HG03108 (cell line): ENCODE results near the gene KIF19.
A peak's percentile ranks its signal among the peaks of the same experiment; 100 is the strongest.
"Not testable (repeated sequence)": the region's sequence is repeated elsewhere in the genome, so short reads cannot be mapped to it uniquely, and the experiment has no call there.

Source experiments
- ATAC-seq: cut with Tn5 transposase; IDR thresholded peaks from one replicate; pipeline ENCODE4 v1.9.1; 2021; ENCODE audit warnings: moderate library complexity; ENCODE audit not compliant: unreplicated experiment

KIF19 gene, protein sequence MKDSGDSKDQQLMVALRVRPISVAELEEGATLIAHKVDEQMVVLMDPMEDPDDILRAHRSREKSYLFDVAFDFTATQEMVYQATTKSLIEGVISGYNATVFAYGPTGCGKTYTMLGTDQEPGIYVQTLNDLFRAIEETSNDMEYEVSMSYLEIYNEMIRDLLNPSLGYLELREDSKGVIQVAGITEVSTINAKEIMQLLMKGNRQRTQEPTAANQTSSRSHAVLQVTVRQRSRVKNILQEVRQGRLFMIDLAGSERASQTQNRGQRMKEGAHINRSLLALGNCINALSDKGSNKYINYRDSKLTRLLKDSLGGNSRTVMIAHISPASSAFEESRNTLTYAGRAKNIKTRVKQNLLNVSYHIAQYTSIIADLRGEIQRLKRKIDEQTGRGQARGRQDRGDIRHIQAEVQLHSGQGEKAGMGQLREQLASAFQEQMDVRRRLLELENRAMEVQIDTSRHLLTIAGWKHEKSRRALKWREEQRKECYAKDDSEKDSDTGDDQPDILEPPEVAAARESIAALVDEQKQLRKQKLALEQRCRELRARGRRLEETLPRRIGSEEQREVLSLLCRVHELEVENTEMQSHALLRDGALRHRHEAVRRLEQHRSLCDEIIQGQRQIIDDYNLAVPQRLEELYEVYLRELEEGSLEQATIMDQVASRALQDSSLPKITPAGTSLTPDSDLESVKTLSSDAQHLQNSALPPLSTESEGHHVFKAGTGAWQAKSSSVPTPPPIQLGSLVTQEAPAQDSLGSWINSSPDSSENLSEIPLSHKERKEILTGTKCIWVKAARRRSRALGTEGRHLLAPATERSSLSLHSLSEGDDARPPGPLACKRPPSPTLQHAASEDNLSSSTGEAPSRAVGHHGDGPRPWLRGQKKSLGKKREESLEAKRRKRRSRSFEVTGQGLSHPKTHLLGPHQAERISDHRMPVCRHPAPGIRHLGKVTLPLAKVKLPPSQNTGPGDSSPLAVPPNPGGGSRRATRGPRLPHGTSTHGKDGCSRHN

DNA sequence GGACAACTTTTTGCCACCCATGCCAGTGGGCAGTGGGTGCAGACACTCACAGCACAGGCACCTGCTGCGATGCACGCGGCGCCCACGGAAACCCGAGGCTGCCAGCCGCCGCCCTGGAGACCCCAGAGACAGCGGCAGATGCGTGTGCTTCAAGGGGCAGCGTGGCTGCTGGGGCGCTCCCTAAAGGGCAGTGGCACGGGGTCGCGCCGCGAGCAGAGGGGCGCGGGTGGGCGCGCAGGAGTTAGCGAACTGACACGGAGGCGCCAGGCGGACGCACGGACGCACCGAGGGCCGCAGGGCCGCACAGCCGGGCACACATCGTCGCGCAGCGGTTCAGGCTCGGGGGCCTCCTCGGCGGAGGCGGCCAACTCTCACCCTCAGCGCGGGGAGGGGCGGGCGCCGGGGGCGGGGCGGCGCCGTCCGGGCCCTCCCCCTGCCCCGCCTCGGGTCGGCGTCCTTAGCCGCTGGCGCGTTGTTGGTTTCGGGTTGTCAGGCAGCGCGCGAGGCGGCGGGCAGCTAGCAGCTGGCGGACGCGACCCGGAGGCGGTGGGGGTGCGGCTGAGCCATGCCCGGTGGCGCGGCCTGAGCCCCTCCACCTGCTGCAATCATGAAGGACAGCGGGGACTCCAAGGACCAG lies at the start of gene KIF19:
Gene KIF19, plus strand, starts transcription at position 484 of the 637 bp plus-strand sequence. Its CDS starts 124 bp downstream, at position 608.
- ATAC-seq = peak; percentile 61

DNA sequence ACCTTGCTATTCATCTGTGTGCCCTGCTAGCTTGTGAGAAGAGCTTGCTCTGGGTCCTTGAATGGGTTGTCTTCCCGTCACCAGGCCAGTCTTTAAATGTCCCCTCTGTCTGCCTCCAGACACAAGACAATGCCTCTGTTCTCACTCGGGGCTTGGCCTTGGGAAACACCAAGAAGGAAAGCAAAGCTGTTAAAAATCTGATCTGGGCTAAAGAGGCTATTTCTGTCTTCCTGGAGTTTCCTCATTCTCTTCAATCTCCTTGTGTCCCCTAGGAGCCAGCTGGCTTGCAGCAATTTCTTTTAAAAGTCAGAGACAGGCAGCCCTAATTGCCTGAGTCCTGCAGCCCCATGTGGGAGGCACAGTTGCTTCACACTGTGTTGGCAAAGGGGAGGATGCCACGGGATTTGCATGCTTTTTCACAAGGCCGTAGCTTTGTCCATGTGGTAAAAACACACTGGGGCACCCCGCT lies 49.5 kb upstream of the KIF19 start:
- no peak for ATAC-seq

DNA sequence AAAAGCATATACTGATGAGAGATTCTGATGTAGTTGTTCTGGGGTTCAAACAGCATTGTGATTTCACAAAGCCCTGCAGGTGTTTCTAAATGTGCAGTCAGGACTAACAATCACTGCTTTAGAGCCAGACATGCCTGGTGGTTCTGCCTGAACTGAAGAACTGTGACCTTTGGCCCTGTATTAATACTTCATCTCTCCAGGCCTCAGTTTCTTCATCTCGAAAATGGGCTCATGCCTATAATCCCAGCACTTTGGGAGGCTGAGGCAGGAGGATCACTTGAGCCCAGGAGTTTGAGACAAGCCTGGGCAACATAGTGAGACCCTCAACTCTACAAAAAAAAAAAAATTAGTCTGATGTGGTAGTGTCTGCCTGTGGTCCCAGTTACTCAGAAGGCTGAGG lies 48.1 kb upstream of the KIF19 start:
- ATAC-seq = no peak

DNA sequence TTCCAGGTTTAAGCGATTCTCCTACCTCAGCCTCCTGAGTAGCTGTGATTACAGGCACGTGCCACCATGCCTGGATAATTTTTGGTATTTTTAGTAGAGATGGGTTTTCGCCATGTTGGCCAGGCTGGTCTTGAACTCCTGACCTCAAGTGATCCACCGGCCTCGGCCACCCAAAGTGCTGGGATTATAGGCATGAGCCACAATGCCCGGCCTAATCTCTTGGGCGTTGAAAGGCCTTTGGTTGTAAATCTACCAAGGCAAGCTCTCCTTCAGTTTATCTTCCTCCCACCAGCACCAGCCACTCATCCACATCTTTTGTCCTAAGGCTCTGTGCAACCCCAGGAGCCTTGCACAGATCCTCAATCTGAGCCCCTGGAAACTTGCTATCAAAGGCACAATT lies 46.4 kb upstream of the KIF19 start:
- not testable (repeated sequence) for ATAC-seq

DNA sequence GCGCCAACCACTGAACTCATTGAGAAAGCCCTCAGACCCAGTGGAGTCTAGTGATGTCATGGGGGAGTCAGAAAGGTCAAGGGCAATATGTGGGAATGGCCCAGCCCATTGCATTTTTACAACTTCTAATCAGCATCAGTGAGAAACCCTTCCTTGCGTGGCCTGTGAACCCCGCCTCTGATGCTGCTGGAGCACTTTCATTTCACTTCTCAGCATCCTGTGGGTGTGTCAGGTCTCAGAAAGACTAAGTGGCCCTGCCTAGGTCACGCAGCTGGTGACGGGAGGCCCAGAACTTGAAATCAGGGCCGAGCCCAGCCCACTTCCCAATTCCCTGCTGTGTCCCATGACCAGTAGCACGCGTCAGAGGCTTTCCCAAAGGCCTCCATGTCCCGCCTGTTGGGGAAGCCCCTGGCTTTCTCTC lies 45.9 kb upstream of the KIF19 start:
- ATAC-seq = peak; percentile 48

DNA sequence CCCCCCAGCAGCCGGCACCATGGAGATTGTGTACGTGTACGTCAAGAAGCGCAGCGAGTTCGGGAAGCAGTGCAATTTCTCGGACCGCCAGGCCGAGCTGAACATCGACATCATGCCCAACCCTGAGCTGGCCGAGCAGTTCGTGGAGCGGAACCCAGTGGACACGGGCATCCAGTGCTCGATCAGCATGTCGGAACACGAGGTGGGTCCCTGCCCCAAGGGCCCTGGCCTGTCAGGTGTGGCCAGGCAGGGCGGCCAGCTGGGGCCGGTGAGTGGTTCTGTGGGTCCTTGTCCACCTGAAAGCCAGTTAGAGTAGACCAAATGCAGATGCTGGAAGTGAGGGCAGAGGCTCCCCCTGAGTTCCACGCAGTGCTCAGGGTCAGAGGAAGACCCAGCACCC lies 44.2 kb upstream of the KIF19 start:
- ATAC-seq = no peak

DNA sequence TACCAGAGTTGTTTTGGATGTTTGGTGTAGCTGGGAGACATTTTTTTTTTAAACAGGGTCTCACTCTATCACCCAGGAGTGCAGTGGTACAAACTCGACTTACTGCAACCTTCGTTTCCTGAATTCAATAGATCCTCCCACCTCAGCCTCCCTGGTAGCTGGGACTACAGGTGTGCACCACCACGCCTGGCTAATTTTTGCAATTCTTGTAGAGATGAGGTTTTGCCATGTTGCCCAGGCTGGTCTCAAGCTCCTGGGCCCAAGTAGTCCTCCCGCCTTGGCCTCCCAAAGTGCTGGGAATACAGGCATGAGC lies 43.8 kb upstream of the KIF19 start:
- not testable (repeated sequence) for ATAC-seq

DNA sequence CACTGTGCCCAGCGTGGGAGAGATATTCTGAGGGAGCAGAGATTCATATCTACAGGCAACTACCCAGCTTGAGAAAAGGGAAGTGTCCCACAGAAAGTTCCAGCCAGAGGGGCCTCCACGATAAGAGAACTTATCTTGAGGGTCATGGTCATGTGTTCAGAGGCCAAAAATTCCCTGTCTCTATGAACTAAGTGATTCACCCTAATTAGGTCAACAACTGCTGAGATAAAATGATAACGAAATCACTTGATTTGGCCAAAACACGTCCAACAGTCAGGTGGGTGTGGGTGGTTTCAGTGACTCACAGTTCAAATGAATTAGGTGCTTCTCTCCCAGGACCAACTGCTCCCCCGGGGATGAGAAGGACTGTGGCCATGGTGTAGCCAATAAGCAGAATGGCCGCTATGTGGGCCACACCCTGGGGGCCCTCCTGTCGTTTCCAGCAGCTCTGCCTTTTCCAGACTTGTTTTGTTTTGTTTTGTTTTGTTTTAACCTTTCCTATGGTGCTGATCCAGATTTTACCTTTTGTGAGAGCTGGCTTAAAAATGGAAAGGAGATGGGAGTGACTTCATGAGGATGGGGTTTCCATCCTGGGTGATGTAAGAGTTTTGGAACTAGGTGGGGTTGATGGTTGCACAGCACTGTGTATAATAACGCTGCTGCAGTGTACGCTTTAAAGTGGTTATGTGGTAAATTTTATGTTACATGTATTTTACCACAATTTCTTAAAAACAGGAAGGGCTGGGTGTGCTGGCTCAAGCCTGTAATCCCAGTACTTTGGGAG lies 43.2 kb upstream of the KIF19 start:
- ATAC-seq = no peak

DNA sequence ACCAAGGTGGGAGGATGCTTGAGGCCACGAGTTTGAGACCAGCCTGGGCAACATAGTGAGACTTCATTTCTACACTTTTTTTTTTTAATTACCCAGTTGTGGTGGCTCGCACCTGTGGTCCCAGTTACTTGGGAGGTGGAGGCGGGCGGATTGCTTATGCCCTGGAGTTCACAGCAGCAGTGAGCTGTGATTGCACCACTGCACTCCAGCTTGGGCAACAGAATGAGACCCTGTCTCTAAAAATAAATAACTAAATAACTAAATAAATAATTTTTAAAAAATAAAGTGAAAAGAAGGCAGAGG lies 42.7 kb upstream of the KIF19 start:
- ATAC-seq = no peak

DNA sequence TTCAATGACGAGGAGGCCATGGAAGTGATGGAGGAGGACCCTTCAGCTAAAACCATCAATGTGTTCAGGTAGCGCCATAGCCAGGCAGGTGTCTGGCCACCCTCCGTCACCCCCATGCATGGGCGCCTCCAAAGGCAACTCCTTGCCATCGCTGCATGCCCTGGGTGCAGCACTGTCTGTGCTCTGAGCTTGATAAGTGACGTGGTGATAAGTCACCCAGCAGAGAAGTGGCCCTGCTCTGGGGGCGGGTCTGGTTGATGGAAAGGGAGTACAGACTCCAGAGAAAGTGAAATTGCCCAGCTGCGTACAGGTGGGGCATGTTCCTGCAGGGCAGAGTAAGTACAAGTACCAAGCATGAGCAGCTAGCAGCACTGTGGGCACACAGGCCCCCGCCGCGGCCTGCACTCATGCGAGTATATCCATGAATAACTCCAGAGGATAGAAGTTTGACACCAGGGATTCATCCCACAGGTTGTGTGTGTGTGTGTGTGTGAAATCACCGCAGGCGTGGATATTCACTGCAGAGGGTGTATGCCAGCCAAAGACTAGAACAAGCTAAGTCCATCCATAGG lies 38.9 kb upstream of the KIF19 start:
- ATAC-seq = no peak

DNA sequence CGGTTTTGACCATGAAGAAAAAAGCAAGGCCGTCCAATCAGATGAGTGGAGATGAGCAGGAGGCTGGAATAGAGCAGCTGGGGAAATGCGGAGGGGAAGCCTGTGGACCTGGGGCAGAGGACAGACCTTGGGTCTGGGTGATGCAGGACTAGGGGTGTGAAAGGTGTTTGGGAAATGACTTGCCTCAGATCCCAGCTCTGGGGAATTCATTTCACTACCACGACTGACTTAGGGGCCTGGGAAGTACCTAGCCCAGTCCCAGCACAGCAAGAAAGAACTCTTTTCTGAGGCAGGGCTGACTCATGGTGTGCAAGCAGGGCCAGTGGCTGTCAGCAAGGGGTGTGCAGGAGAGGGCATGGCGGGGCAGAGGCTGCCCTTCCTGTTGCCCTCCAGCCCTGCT lies 37.2 kb upstream of the KIF19 start:
- peak; percentile 55 for ATAC-seq

DNA sequence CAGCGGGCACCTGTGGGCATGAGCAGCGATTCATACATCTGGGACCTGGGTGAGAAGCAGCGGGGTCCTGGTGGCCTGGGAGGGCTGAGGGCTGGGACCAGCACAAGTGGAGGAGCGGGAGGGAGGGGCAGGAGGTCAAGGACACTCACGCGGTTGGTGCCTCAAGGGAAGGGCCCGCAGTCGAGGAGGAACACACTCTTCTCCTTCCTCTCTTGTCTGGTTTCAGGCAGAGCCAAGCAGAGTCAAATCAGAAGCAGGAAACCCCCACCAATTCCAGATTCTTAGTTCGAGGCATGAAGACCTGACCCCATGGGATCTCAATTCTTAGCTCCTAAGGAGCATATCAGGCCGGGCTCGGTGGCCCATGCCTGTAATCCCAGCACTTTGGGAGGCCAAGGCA lies 36.3 kb upstream of the KIF19 start:
- ATAC-seq = no peak

DNA sequence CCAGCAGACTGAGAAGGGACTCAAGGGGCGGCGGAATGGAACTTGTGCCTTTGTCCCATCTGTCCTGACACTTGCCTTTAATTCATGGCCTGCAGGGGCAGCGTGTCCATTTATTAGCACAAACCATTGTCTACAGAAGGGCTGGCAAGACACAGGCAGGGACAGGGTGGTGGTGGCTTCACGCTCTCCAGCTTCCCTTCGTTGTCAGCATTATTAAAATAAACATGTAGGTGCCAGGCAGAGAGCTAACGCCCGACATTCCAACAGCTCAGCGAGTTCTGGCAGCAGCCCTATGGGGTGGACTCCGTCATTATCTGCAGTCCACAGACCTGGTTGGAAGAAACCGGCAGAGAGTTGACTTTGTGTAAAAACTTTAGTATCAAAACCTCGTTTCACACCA lies 35.7 kb upstream of the KIF19 start:
- no peak for ATAC-seq

DNA sequence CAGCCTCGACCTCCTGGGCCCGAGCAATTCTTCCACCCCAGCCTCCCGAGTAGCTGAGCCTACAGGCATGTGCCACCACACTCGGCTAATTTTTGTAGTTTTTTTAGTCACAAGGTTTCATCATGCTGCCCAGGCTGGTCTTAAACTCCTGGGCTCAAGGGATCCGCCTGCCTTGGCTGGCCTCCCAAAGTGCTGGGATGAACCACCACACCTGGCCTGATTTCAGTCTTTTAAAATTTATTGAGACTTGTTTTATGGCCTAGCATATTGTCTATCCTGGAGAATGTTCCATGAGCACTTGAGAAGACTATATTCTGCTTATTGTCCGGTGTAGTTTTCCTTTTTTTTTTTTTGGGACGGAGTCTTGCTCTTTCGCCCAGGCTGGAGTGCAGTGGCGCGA lies 33.5 kb upstream of the KIF19 start:
- ATAC-seq = no peak

DNA sequence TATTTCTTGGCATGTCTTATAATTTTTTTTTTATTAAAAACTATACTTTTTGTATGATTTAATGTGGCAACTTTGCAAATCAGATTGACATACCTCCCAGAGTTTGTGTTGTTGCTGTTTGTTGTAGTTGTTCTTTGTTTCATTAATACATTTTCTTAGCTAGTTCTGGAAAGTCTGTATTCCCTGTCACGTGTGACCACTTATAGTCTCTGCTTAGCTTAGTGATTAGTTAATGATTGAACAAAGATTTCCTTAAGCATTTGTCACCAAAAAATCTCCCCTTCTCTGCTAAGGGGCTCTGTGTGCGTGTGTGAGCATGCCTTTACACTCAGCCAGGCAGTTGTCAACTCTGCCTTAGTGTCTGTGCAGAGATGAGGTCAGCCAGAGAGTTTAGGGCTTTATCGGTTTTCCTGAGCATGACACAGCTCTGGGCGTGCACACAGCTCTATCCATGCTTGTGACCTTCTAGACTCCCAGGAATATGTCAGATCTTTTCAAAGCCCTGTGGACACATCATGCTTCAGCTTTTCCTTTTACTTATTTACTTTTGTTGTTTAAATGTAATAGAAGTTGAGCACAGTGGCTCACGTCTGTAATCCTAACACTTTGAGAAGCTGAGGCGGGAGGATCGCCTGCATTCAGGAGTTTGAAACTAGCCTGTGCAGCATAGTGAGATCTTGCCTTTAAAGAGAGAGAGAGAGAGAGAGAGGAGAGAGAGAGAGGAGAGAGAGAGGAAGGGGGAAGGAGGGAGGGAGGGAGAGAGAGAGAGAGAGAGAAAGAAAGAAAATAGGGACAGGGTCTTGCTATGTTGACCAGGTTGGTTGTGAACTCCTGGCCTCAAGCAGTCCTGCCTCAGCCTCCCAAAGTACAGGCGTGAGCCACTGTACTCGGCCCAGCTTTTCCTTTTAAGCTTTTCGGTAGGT lies 30.1 kb upstream of the KIF19 start:
- no peak for ATAC-seq

DNA sequence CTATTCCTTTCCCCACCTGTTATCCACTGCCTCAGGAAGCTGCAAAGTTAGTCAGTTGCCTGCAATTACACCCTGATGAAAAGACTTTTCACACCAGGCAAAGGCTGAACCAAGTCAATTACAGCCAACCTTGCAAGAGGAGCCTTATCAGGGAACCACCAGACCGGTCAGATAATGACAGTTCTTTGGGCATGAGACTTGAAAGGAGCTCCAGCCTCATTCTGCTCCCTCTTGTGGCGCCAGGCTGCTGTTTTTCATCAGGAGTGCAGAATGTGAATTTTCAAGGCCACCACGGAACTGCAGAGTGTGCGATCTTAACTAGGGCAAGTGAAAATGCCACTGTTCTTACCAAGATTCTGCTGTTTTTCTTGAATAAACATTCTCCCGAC lies 29.5 kb upstream of the KIF19 start:
- no peak for ATAC-seq

DNA sequence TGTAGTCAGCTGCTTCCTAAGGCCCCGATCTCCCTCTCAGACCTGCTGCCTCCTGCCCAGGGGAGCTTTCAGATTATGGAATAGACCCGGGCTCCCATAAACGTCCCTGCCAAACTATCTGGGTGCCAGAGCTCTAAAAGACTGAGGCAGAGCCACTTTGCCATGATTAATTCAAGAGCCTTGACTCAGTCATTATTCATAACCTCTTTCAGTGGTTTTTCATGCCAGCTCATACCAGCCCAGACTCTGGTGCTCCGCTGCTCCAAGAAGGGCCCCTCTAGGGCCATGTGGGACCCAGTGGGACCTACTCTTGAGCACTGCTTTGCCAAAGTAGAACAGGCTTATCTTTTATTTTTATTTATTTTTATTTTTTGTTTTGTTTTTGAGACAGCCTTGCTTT lies 28.1 kb upstream of the KIF19 start:
- no peak for ATAC-seq

DNA sequence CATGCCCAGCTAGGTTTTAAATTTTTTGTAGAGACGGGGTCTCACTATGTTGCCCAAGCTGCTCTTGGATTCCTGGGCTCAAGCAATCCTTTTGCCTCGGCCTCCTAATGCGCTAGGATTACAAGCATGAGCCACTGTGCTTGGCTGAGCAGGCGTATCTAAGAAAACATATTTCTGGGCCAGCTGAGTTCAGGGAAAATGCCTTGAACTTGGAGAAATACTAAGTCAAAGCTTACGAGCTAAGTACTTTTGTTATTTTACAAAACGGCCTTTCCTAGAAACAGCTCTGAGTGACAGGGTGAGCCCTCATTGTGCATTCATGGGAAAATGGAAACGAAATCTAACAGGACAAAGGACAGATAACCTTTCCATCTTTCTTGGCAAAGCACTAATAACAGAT lies 27.2 kb upstream of the KIF19 start:
- ATAC-seq = no peak

DNA sequence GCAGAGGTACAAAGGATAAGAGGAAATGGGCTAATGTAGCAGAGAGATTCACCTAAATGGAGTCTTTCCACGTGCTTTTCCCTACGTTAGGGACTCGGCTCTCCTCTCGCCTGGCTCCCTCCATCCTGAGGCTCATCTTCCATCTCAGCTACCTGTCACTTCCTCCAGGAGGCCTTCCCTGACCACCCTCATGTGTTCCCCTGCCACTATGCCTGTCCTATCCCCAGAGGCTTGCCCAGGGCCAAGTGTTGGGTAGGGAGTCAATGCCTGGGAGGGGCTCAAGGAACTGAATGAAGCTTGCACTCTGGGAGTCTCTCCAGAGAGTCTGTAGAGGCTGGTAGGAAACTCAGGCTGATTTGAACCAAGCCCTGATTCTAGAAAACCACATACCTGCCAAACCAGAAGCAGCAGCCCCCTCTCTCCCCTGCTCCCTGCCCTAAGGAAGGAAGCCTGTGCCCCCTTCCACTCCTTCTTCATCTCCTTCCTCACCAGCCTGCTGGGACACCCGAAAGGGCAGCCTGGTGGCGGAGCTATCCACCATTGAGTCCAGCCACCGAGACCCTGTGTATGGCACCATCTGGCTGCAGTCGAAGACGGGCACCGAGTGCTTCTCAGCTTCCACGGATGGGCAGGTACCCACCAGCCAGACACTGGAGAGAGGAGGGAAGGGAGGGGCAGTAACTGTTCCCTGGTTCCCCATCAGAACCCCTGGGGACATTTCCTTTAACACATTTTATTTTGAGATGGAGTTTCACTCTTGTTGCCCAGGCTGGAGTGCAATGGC lies 26.6 kb upstream of the KIF19 start:
- no peak for ATAC-seq
